Fibroblast of lung (primary cell): Measurements from ENCODE around the gene KRT82. TPM values are rescaled to one million over a fixed set of nuclear protein-coding genes. Genes with fewer than 3 reads are reported as not detected.

Source experiments
- DNase-seq, 2 donors: peaks; one replicate each; pipeline versions ENCODE4 v3.0.0 to v3.0.0-alpha.2; 2010; ENCODE audit warnings: low read depth in 2 of 2
- H2AFZ ChIP-seq: 2 replicates; pipeline ENCODE4 v1.5.1; 2012; ENCODE audit warnings: low read length, control low read depth, inconsistent platforms
- H3K27ac ChIP-seq: 2 replicates; pipeline ENCODE4 v1.5.1; 2011; ENCODE audit warnings: low read length, control low read depth; ENCODE audit not compliant: insufficient read depth
- H3K27me3 ChIP-seq: 2 replicates; pipeline ENCODE4 v1.5.1; 2011; ENCODE audit warnings: mild to moderate bottlenecking, low read length; ENCODE audit not compliant: control insufficient read depth, insufficient read depth
- H3K36me3 ChIP-seq: 2 replicates; pipeline ENCODE4 v1.5.1; 2011; ENCODE audit warnings: low read length; ENCODE audit not compliant: control insufficient read depth, insufficient read depth
- H3K4me1 ChIP-seq: 2 replicates; pipeline ENCODE4 v1.5.1; 2011; ENCODE audit warnings: low read length; ENCODE audit not compliant: control insufficient read depth, insufficient read depth; ENCODE audit errors: extremely low read depth
- H3K4me2 ChIP-seq: 2 replicates; pipeline ENCODE4 v1.5.1; 2011; ENCODE audit warnings: low read length, control low read depth; ENCODE audit not compliant: insufficient read depth; ENCODE audit errors: extremely low read depth
- H3K4me3 ChIP-seq, 4 experiments: fragments of 200-600 bp in 1 of 4; sonication (generic) in 1 of 4; replicated peaks in 1 of 4; 2 replicates each; pipeline ENCODE4 v1.5.1; 2011 to 2016; ENCODE audit warnings: low read length in 4 of 4, low read depth in 3 of 4, mild to moderate bottlenecking in 3 of 4, control low read depth in 2 of 4, inconsistent platforms in 1 of 4, mixed read lengths in 1 of 4; ENCODE audit not compliant: insufficient read depth in 1 of 4; ENCODE audit errors: control extremely low read depth in 1 of 4
- H3K79me2 ChIP-seq: 2 replicates; pipeline ENCODE4 v1.5.1; 2012; ENCODE audit warnings: mild to moderate bottlenecking, low read length, inconsistent platforms; ENCODE audit not compliant: control insufficient read depth, insufficient read depth
- H3K9ac ChIP-seq: 2 replicates; pipeline ENCODE4 v1.5.1; 2011; ENCODE audit warnings: mild to moderate bottlenecking, low read length, control low read depth; ENCODE audit not compliant: insufficient read depth
- H3K9me3 ChIP-seq: 2 replicates; pipeline ENCODE4 v1.5.1; 2012; ENCODE audit warnings: low read depth, low read length; ENCODE audit not compliant: control insufficient read depth, insufficient read depth
- H4K20me1 ChIP-seq: 2 replicates; pipeline ENCODE4 v1.5.1; 2011; ENCODE audit warnings: low read length; ENCODE audit not compliant: control insufficient read depth, insufficient read depth; ENCODE audit errors: extremely low read depth
- EZH2 ChIP-seq: IDR thresholded peaks from 2 replicates; pipeline ENCODE4 v1.5.1; 2012; ENCODE audit warnings: low read length, control low read depth, mild to moderate bottlenecking; ENCODE audit errors: missing control alignments
- polyA plus RNA-seq, 2 donors: library from polyadenylated mRNA; depleted of rRNA in 1 of 2; stranded (reverse) in 1 of 2; unstranded in 1 of 2; fragments of >200 nt; gene quantifications; 2 replicates each; pipeline ENCODE4 v1.2.1, GENCODE V29; 2011 to 2012; ENCODE audit warnings: missing spikeins in 1 of 2
- total RNA-seq: library from RNA; depleted of rRNA; stranded (reverse); fragments of >200 nt; gene quantifications from 2 replicates; pipeline ENCODE4 v1.2.1, GENCODE V29; 2014
- TF ChIP-seq, protein P1 (sequence below), 2 donors: IDR thresholded peaks in 1 of 2; conservative IDR thresholded peaks in 1 of 2; 1 replicate in 1 of 2; 2 replicates in 1 of 2; pipeline ENCODE4 v1.5.1; 2011 to 2012; ENCODE audit warnings: low read length in 2 of 2, control low read depth in 1 of 2, inconsistent platforms in 1 of 2, low read depth in 1 of 2, mild to moderate bottlenecking in 1 of 2

KRT82 gene
- total and polyA plus RNA-seq, 2 donors (not counting 1 experiment from before 2014, with no cell fraction given), result not detected

DNA sequence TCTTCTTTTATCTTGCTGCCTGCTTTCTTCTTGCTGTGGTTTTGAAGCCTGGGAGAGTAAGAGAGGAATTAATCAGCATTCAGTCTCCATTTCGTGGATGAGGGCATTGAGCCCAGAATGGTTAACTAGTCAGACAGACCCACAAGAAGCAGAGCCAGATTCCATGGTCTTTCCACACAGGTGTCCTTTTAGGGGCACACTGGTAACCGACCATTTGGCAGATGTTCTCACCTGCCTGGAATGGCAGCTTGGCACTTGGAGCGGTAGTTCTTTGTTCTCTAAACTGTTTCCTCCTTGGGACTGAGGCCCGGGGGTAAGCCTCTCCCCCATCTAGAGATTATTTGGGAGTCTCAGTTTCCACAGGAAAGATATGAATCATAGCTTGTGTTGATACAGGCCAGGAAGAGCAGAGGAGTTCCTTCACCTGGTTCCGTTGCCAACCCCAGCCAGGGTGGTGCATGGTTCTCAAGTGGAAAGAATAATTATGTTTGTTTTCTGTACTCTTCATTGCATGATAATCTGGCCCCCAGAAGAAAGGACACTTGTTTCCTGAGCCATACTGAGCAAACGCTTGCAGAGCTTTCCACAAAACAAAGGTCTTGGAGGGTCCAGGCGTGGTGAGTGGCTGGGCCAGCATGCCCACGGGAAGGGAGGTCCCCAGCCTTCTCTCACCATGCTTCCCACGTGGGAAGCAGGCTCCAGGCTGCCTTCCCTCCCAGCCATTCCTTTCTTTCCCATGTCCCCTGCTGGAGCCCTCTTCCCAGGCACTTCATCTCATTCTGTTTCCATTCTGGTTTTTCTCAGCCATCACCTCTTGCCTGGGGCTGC lies 30.1 kb upstream of the KRT82 start:
- H4K20me1 ChIP-seq, result no peaks in the 10 kb centered on the region
- no peak overlapping the region for H3K9ac ChIP-seq
- H3K27me3 ChIP-seq, result no peaks in the 10 kb centered on the region
- peak in 1 of 2 donors; percentile 95 for DNase-seq
- no peaks in the 10 kb centered on the region for H3K79me2 ChIP-seq
- no peaks in the 10 kb centered on the region for H3K9me3 ChIP-seq
- TF ChIP-seq, protein P1, sequence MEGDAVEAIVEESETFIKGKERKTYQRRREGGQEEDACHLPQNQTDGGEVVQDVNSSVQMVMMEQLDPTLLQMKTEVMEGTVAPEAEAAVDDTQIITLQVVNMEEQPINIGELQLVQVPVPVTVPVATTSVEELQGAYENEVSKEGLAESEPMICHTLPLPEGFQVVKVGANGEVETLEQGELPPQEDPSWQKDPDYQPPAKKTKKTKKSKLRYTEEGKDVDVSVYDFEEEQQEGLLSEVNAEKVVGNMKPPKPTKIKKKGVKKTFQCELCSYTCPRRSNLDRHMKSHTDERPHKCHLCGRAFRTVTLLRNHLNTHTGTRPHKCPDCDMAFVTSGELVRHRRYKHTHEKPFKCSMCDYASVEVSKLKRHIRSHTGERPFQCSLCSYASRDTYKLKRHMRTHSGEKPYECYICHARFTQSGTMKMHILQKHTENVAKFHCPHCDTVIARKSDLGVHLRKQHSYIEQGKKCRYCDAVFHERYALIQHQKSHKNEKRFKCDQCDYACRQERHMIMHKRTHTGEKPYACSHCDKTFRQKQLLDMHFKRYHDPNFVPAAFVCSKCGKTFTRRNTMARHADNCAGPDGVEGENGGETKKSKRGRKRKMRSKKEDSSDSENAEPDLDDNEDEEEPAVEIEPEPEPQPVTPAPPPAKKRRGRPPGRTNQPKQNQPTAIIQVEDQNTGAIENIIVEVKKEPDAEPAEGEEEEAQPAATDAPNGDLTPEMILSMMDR (conservative IDR thresholded peaks at IDR 0.05 in 1 of 2, IDR thresholded peaks at IDR 0.05 in 1 of 2; ENCODE audit: low read depth in 1 of 2, low read length in 2 of 2), result no peak
- TF ChIP-seq EZH2, result no peak
- no peaks in the 10 kb centered on the region for H3K36me3 ChIP-seq
- no peak overlapping the region for H2AFZ ChIP-seq
- H3K4me1 ChIP-seq, result no peaks in the 10 kb centered on the region
- H3K4me2 ChIP-seq, result no peak overlapping the region
- H3K27ac ChIP-seq, result no peak overlapping the region
- H3K4me3 ChIP-seq, result no peak overlapping the region

DNA sequence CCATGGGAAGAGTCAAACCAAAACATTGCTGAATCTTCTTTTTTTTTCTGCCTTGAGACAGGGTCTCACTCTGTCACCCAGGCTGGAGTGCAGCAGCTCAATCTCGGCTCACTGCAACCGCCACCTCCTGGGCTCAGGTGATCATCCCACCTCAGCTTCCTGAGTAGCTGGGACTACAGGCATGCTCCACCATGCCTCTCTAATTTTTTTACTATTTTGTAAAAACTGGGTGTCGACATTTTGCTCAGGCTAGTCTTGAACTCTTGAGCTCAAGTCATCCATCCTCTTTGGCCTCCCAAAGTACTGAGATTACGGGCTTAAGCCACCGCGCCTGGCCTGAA lies 29.5 kb upstream of the KRT82 start:
- H3K4me2 ChIP-seq, result no peak overlapping the region
- no peaks in the 10 kb centered on the region for H3K79me2 ChIP-seq
- H3K36me3 ChIP-seq, result no peaks in the 10 kb centered on the region
- TF ChIP-seq, protein P1 (conservative IDR thresholded peaks at IDR 0.05 in 1 of 2, IDR thresholded peaks at IDR 0.05 in 1 of 2; ENCODE audit: low read depth in 1 of 2, low read length in 2 of 2), result no peak
- TF ChIP-seq EZH2, result no peak
- H4K20me1 ChIP-seq, result no peaks in the 10 kb centered on the region
- H3K4me1 ChIP-seq, result no peaks in the 10 kb centered on the region
- H3K4me3 ChIP-seq, result no peak overlapping the region
- no peaks in the 10 kb centered on the region for H3K9me3 ChIP-seq
- H3K9ac ChIP-seq, result no peak overlapping the region
- DNase-seq, result no peak
- no peak overlapping the region for H2AFZ ChIP-seq
- no peak overlapping the region for H3K27ac ChIP-seq
- H3K27me3 ChIP-seq, result no peaks in the 10 kb centered on the region

DNA sequence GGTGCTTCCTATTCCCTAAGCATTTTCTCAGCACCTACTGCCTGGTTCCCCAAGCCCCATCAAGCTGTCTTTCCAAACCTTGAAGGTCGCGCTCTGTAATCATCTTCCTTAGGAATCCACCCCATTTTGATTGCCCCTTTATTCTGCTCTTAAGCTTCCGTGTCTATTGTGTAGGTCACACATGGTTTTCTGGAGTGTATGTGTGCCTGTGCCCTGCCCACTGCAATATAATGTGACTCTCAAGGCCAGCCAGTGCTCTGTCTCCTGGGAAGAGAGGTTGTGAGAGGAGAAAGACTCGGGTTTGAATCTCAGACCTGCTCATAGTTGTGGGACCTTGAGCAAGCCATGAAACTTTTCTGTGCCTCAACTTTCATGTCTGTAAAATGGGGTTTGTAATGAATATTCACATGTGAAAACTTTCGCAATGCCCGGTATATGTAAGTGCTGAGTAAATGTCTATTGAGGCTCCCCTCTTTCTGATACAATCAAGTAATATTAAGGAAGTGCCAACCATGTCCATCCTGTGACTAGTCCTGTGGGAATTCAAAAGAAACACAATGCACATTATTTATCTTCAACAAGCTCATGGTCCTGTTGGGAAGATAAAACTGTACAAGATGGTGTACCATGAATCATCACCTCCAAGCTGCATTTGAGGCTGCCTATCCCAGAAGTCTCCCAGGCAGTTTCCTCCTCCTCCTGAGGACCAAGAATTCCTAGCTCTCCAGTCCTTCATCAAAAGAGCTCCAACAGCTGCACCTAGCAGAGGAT lies 28.8 kb upstream of the KRT82 start:
- TF ChIP-seq, protein P1 (conservative IDR thresholded peaks at IDR 0.05 in 1 of 2, IDR thresholded peaks at IDR 0.05 in 1 of 2; ENCODE audit: low read depth in 1 of 2, low read length in 2 of 2), result no peak
- no peak for TF ChIP-seq EZH2
- H3K27me3 ChIP-seq, result no peaks in the 10 kb centered on the region
- H3K4me3 ChIP-seq, result no peak overlapping the region
- no peak overlapping the region for H2AFZ ChIP-seq
- H3K9me3 ChIP-seq, result no peaks in the 10 kb centered on the region
- H3K36me3 ChIP-seq, result no peaks in the 10 kb centered on the region
- H3K27ac ChIP-seq, result no peak overlapping the region
- no peaks in the 10 kb centered on the region for H3K4me1 ChIP-seq
- DNase-seq, result peak in 1 of 2 donors; percentile 74
- H3K79me2 ChIP-seq, result no peaks in the 10 kb centered on the region
- no peak overlapping the region for H3K4me2 ChIP-seq
- H3K9ac ChIP-seq, result no peak overlapping the region
- H4K20me1 ChIP-seq, result no peaks in the 10 kb centered on the region
